Body of pancreas (tissue), 4 donors: ENCODE measurements around the gene GATAD2B. TPM values are rescaled to one million over a fixed set of nuclear protein-coding genes. Genes with fewer than 3 reads are reported as not detected.
"Not testable (repeated sequence)": the region's sequence is repeated elsewhere in the genome, so short reads cannot be mapped to it uniquely, and the experiment has no call there.

ENCODE experiments used
- ATAC-seq: fragments of 150-250 bp; one replicate; pipeline ENCODE4 v1.9.1; 2016
- DNase-seq, 4 donors: peaks; one replicate each; pipeline ENCODE4 v3.0.0-alpha.2; 2019
- H3K27ac ChIP-seq, 4 donors: fragments of 200-600 bp; sonication (generic); 1 replicate in 3 of 4; 2 replicates in 1 of 4; pipeline versions ENCODE4 v1.5.1 to v1.6.1; 2016 to 2019; ENCODE audit warnings: mild to moderate bottlenecking in 1 of 4, mixed read lengths in 1 of 4, moderate library complexity in 1 of 4
- H3K27me3 ChIP-seq, 2 donors: fragments of 200-600 bp; sonication (generic); one replicate each; pipeline ENCODE4 v1.6.0; 2016; ENCODE audit warnings: mild to moderate bottlenecking in 1 of 2
- H3K36me3 ChIP-seq, 2 donors: fragments of 200-600 bp; sonication (generic); replicated peaks in 1 of 2; 2 replicates each; pipeline ENCODE4 v1.5.1; 2016; ENCODE audit warnings: low read depth in 2 of 2; ENCODE audit not compliant: insufficient read depth in 1 of 2
- H3K4me1 ChIP-seq: fragments of 200-600 bp; sonication (generic); one replicate; pipeline ENCODE4 v1.6.0; 2016
- H3K4me3 ChIP-seq, 2 donors: fragments of 200-600 bp; sonication (generic); 1 replicate in 1 of 2; 2 replicates in 1 of 2; pipeline ENCODE4 v1.5.1; 2016 to 2019
- H3K9me3 ChIP-seq, 3 donors: fragments of 200-600 bp; sonication (generic); 1 replicate in 2 of 3; 2 replicates in 1 of 3; pipeline ENCODE4 v1.5.1; 2016
- CTCF ChIP-seq, 7 experiments: fragments of 450-650 bp in 4 of 7; fragments of 200-600 bp in 3 of 7; sonication (generic) in 3 of 7; IDR thresholded peaks; one replicate each; pipeline ENCODE4 v1.5.1; 2016 to 2019; ENCODE audit warnings: antibody characterized with exemption in 7 of 7
- POLR2A ChIP-seq, 3 donors: fragments of 450-650 bp; IDR thresholded peaks; one replicate each; pipeline ENCODE4 v1.6.1; 2016; ENCODE audit warnings: antibody characterized with exemption in 3 of 3, mild to moderate bottlenecking in 2 of 3
- WGBS, 2 donors: methylation state at CpG; one replicate each; pipeline ENCODE4 v1.1.5; 2017; 5-methylcytosine and 5-hydroxymethylcytosine counted together
- intact Hi-C: fragments of 100-400 bp; cut with DNase I; formaldehyde crosslinking; loops from one replicate; pipeline ENCODE4 v1.15.1; 2023
- total RNA-seq, 2 donors: library from RNA; depleted of rRNA; stranded (reverse); fragments of >200 nt; gene quantifications; one replicate each; pipeline ENCODE4 v1.1.0, GENCODE V29; 2016

The GATAD2B gene
- total RNA-seq, 2 donors from 2014 or later: 7.8 to 12.5 TPM

GRCh38 chr1:153770797-153771196, 152.0 kb downstream of the GATAD2B start:
- no peak overlapping the region for H3K27ac ChIP-seq
- ATAC-seq: no peak
- H3K36me3 ChIP-seq: peaks cover 0 to 4% of the 10 kb centered on the region in 2 donors
- H3K4me3 ChIP-seq: no peak overlapping the region
- no peaks in the 10 kb centered on the region for H3K27me3 ChIP-seq
- DNase-seq: no peak
- H3K4me1 ChIP-seq: peaks cover 43% of the 10 kb centered on the region
- H3K9me3 ChIP-seq: no peaks in the 10 kb centered on the region
- TF ChIP-seq CTCF (IDR thresholded peaks at IDR 0.05) (no peak), POLR2A (IDR thresholded peaks at IDR 0.05) (no peak)
- 71% methylated on average over 9 to 11 of the region's 11 CpGs for WGBS, 2 donors
- intact Hi-C loops: no loop called here

DNA sequence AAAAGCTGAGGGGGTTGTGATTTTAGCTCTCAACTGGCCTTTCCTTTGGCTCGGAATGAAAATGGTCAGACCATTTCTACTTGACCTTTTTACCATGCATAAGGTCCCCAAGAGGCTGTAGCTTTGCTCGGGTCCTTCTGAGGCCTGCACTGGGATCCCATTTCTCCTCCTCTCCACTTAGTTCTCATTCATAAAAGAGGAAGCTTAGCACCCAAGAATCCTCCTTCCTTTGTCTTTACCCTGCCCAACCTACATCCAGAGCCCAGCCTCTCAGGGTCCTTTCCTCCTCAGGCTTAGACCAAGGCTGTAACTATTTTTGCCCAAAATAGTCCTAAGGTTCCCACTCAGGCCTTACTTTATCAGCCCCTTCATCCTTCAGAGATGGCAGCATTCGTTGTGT, 153.6 kb downstream of the GATAD2B start:
- no peak for DNase-seq
- H3K27ac ChIP-seq: peak overlapping the region in 3 of 4 donors; percentile 65 to 81 (median 66)
- intact Hi-C loops: no loop called here
- H3K4me1 ChIP-seq: peaks cover 34% of the 10 kb centered on the region
- TF ChIP-seq CTCF (IDR thresholded peaks at IDR 0.05): no peak
- TF ChIP-seq POLR2A (IDR thresholded peaks at IDR 0.05): no peak
- H3K36me3 ChIP-seq: peaks cover 0 to 5% of the 10 kb centered on the region in 2 donors
- ATAC-seq: no peak
- 75 to 79% methylated on average over 3 of the region's 3 CpGs for WGBS, 2 donors
- H3K4me3 ChIP-seq: no peak overlapping the region
- no peaks in the 10 kb centered on the region for H3K27me3 ChIP-seq
- H3K9me3 ChIP-seq: no peaks in the 10 kb centered on the region

GRCh38 chr1:153768316-153769181, 154.2 kb downstream of the GATAD2B start:
- WGBS, 2 donors: 35 to 53% methylated on average over 4 of the region's 4 CpGs
- TF ChIP-seq CTCF (IDR thresholded peaks at IDR 0.05) (no peak), POLR2A (IDR thresholded peaks at IDR 0.05) (no peak)
- Histone ChIP-seq H3K9me3 (no peaks in the 10 kb centered on the region), H3K36me3 (peaks cover 0 to 5% of the 10 kb centered on the region in 2 donors), H3K4me3 (no peak overlapping the region), H3K4me1 (peaks cover 38% of the 10 kb centered on the region), H3K27ac (peak overlapping the region; percentile 16 to 81 (median 71)), H3K27me3 (no peaks in the 10 kb centered on the region)
- ATAC-seq: peak; percentile 81
- intact Hi-C loops: no loop called here
- peak; percentile 65 to 86 (median 80) for DNase-seq

DNA sequence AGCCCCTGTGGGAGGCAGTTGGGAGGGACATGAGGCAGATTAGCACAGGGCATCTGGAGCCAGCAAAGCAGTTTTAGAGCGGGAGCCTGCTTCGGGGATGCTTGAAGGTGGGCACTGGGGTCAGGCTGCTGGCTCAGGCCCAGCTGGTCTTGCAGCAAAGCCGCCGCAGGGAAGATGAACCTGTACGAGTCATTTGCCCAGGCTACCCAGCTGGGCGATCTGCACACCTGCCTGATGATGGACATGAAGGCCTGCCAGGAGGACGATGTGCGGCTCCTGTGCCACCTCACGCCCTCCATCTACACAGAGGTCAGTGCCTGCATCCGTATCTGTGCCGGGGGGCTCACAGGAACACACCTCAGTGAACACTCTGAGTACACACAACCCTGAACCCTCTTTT, 155.3 kb downstream of the GATAD2B start:
- peaks cover 0 to 5% of the 10 kb centered on the region in 2 donors for H3K36me3 ChIP-seq
- no peaks in the 10 kb centered on the region for H3K9me3 ChIP-seq
- no peaks in the 10 kb centered on the region for H3K27me3 ChIP-seq
- TF ChIP-seq CTCF (IDR thresholded peaks at IDR 0.05) (no peak), POLR2A (IDR thresholded peaks at IDR 0.05) (no peak)
- H3K4me1 ChIP-seq: peaks cover 38% of the 10 kb centered on the region
- intact Hi-C loops: no loop called here
- WGBS, 2 donors: 87 to 90% methylated on average over 7 to 11 of the region's 11 CpGs
- ATAC-seq (no peak), DNase-seq (no peak)
- no peak overlapping the region for H3K4me3 ChIP-seq
- peak overlapping the region in 3 of 4 donors; percentile 66 to 81 (median 76) for H3K27ac ChIP-seq

- H3K36me3 ChIP-seq: not testable (repeated sequence)
Observed at GRCh38 chr1:153766663-153767062, 156.1 kb downstream of the GATAD2B start.

More at GRCh38 chr1:153766663-153767062, 156.1 kb downstream of the GATAD2B start:
- H3K4me3 ChIP-seq, DNase-seq, ATAC-seq, H3K27ac ChIP-seq, H3K27me3 ChIP-seq, H3K9me3 ChIP-seq, intact Hi-C loops: not testable (repeated sequence)
- WGBS, 2 donors: 93 to 97% methylated on average over 10 of the region's 10 CpGs
- H3K4me1 ChIP-seq: peaks cover 38% of the 10 kb centered on the region
